Body of pancreas (tissue), 4 donors: ENCODE results near the gene HTR1D. TPM values are rescaled to one million over a fixed set of nuclear protein-coding genes. Genes with fewer than 3 reads are reported as not detected.

Source experiments
- ATAC-seq: fragments of 150-250 bp; one replicate; pipeline ENCODE4 v1.9.1; 2016
- DNase-seq, 4 donors: peaks; one replicate each; pipeline ENCODE4 v3.0.0-alpha.2; 2019
- H3K27ac ChIP-seq, 4 donors: fragments of 200-600 bp; sonication (generic); 1 replicate in 3 of 4; 2 replicates in 1 of 4; pipeline versions ENCODE4 v1.5.1 to v1.6.1; 2016 to 2019; ENCODE audit warnings: mild to moderate bottlenecking in 1 of 4, mixed read lengths in 1 of 4, moderate library complexity in 1 of 4
- H3K27me3 ChIP-seq, 2 donors: fragments of 200-600 bp; sonication (generic); one replicate each; pipeline ENCODE4 v1.6.0; 2016; ENCODE audit warnings: mild to moderate bottlenecking in 1 of 2
- H3K36me3 ChIP-seq, 2 donors: fragments of 200-600 bp; sonication (generic); replicated peaks in 1 of 2; 2 replicates each; pipeline ENCODE4 v1.5.1; 2016; ENCODE audit warnings: low read depth in 2 of 2; ENCODE audit not compliant: insufficient read depth in 1 of 2
- H3K4me1 ChIP-seq: fragments of 200-600 bp; sonication (generic); one replicate; pipeline ENCODE4 v1.6.0; 2016
- H3K4me3 ChIP-seq, 2 donors: fragments of 200-600 bp; sonication (generic); 1 replicate in 1 of 2; 2 replicates in 1 of 2; pipeline ENCODE4 v1.5.1; 2016 to 2019
- H3K9me3 ChIP-seq, 3 donors: fragments of 200-600 bp; sonication (generic); 1 replicate in 2 of 3; 2 replicates in 1 of 3; pipeline ENCODE4 v1.5.1; 2016
- POLR2A ChIP-seq, 3 donors: fragments of 450-650 bp; IDR thresholded peaks; one replicate each; pipeline ENCODE4 v1.6.1; 2016; ENCODE audit warnings: antibody characterized with exemption in 3 of 3, mild to moderate bottlenecking in 2 of 3
- WGBS, 2 donors: methylation state at CpG; one replicate each; pipeline ENCODE4 v1.1.5; 2017; 5-methylcytosine and 5-hydroxymethylcytosine counted together
- intact Hi-C: fragments of 100-400 bp; cut with DNase I; formaldehyde crosslinking; loops from one replicate; pipeline ENCODE4 v1.15.1; 2023
- total RNA-seq, 2 donors: library from RNA; depleted of rRNA; stranded (reverse); fragments of >200 nt; gene quantifications; one replicate each; pipeline ENCODE4 v1.1.0, GENCODE V29; 2016
- TF ChIP-seq, protein P1 (sequence below), 7 experiments: fragments of 450-650 bp in 4 of 7; fragments of 200-600 bp in 3 of 7; sonication (generic) in 3 of 7; IDR thresholded peaks; one replicate each; pipeline ENCODE4 v1.5.1; 2016 to 2019; ENCODE audit warnings: antibody characterized with exemption in 7 of 7

The HTR1D gene
- total RNA-seq, 2 donors from 2014 or later = not detected

DNA sequence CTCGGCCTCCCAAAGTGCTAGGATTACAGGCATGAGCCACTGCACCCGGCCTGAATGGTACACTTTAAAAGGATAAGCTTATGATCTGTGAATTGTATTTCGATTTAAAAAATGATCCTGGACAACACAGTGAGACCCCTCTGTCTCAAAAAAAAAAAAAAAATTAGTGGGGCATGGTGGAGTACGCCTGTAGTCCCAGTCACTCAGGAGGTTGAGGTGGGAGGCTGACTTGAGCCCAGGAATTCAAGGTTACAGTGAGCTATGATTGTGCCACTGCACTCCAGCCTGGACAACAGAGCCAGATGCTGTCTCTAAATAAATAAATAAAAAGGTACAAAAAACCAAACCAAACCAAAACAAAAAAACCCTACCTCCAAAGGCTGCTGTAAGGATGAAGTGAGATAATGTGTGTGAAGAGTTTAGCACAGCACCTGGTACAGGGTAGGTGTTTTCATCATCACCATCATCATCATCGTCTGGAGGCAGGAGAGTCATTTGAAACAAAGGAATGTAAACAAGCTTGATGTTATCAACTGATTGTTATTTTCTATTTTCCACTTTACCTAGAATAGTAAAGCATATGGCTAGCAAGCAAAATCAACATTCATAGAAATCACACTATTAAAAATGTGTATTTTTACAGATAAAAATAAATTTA, 22.5 kb upstream of the HTR1D start:
- no peaks in the 10 kb centered on the region for H3K9me3 ChIP-seq
- DNase-seq (no peak), ATAC-seq (no peak)
- H3K27ac ChIP-seq = no peak overlapping the region
- WGBS, 2 donors = 72 to 73% methylated on average over 5 of the region's 5 CpGs
- H3K27me3 ChIP-seq = no peaks in the 10 kb centered on the region
- TF ChIP-seq, protein P1, sequence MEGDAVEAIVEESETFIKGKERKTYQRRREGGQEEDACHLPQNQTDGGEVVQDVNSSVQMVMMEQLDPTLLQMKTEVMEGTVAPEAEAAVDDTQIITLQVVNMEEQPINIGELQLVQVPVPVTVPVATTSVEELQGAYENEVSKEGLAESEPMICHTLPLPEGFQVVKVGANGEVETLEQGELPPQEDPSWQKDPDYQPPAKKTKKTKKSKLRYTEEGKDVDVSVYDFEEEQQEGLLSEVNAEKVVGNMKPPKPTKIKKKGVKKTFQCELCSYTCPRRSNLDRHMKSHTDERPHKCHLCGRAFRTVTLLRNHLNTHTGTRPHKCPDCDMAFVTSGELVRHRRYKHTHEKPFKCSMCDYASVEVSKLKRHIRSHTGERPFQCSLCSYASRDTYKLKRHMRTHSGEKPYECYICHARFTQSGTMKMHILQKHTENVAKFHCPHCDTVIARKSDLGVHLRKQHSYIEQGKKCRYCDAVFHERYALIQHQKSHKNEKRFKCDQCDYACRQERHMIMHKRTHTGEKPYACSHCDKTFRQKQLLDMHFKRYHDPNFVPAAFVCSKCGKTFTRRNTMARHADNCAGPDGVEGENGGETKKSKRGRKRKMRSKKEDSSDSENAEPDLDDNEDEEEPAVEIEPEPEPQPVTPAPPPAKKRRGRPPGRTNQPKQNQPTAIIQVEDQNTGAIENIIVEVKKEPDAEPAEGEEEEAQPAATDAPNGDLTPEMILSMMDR (IDR thresholded peaks at IDR 0.05) = no peak
- no peak for TF ChIP-seq POLR2A (IDR thresholded peaks at IDR 0.05)
- no peaks in the 10 kb centered on the region for H3K36me3 ChIP-seq
- H3K4me3 ChIP-seq = no peak overlapping the region
- no peaks in the 10 kb centered on the region for H3K4me1 ChIP-seq
- intact Hi-C loops = no loop called here

DNA sequence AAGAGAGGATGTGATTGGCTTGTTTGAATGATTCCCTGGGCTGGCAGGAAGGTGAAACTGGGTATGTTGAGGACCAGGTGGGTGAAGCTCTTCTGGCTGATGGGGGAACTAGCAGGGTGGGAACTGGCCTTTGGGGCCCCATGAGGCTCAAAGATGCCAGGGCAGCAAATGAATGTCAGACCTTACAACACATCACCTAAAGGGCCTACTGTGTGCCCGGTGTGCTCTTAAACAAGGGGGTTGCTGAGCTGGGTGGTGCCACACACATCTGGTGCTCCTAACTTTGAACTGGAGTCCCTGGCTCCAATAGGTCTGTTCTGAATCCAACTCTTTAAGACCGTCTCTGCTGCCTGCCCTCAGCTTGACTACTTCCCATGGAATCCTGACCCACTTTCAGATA, 21.3 kb upstream of the HTR1D start:
- Histone ChIP-seq H3K4me3 (no peak overlapping the region), H3K36me3 (no peaks in the 10 kb centered on the region), H3K27me3 (no peaks in the 10 kb centered on the region), H3K9me3 (no peaks in the 10 kb centered on the region), H3K4me1 (no peaks in the 10 kb centered on the region), H3K27ac (no peak overlapping the region)
- DNase-seq = no peak
- ATAC-seq = no peak
- intact Hi-C loops = no loop called here
- WGBS, 2 donors = 79 to 82% methylated on average over 2 of the region's 2 CpGs
- TF ChIP-seq POLR2A (IDR thresholded peaks at IDR 0.05) = no peak
- TF ChIP-seq, protein P1 (IDR thresholded peaks at IDR 0.05) = no peak

DNA sequence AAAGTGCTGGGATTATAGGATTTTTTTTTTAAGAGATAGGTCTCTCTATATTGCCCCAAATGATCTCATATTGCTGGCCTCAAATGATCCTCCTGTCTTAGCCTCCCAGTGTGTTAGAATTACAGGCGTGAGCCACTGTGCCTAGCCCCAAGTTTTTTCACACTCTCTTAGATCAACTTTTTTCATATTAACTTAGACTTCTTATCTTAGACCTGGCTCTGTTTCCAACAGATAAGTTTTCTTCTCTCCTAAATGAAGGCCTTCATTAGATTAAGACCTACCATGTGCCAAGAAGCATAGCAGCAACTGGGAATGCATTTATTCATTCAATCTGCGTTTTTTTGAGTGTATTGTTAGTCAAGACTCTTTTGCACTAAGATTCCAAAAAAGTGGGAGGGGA, 20.2 kb upstream of the HTR1D start:
- Histone ChIP-seq H3K36me3 (no peaks in the 10 kb centered on the region), H3K27me3 (no peaks in the 10 kb centered on the region), H3K4me3 (no peak overlapping the region), H3K4me1 (no peaks in the 10 kb centered on the region), H3K9me3 (no peaks in the 10 kb centered on the region), H3K27ac (no peak overlapping the region)
- no peak for ATAC-seq
- DNase-seq = no peak
- TF ChIP-seq POLR2A (IDR thresholded peaks at IDR 0.05) = no peak
- TF ChIP-seq, protein P1 (IDR thresholded peaks at IDR 0.05) = no peak
- intact Hi-C loops = no loop called here
- WGBS, 2 donors = 92 to 93% methylated on average over 2 of the region's 2 CpGs

DNA sequence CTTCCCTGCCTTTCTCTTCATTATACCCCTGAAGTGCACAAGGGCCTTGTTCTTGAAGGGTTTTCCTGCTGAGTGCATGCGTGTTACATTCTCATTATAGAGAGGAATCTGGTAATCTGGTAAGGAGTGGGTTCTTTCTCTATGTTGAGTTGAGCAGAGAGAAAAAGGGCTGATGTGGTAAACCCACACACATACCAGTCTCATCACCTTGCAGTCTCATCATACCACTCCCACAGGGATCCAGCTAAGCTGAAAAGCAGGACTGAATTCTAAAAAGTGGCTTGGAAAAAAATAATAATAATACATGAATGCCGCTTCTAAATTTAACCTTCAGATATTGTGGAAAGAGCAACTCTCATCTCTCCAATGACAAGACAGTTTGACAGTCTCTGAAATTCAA, 10.5 kb upstream of the HTR1D start:
- WGBS, 2 donors = 75 to 90% methylated on average over 2 of the region's 2 CpGs
- intact Hi-C loops = no loop called here
- ATAC-seq = no peak
- no peak overlapping the region for H3K27ac ChIP-seq
- DNase-seq = no peak
- TF ChIP-seq POLR2A (IDR thresholded peaks at IDR 0.05) = no peak
- TF ChIP-seq, protein P1 (IDR thresholded peaks at IDR 0.05) = no peak
- H3K27me3 ChIP-seq = no peaks in the 10 kb centered on the region
- no peaks in the 10 kb centered on the region for H3K4me1 ChIP-seq
- no peak overlapping the region for H3K4me3 ChIP-seq
- no peaks in the 10 kb centered on the region for H3K9me3 ChIP-seq
- H3K36me3 ChIP-seq = no peaks in the 10 kb centered on the region
